Left ventricle myocardium inferior (tissue), 1 donor: ENCODE results near the gene HTD2. TPM values are rescaled to one million over a fixed set of nuclear protein-coding genes. Genes with fewer than 3 reads are reported as not detected.
"Not testable (repeated sequence)": the region's sequence is repeated elsewhere in the genome, so short reads cannot be mapped to it uniquely, and the experiment has no call there.

Experiments used
- DNase-seq: peaks from one replicate; pipeline ENCODE4 v3.0.0-alpha.2; 2020
- H3K27ac ChIP-seq: fragments of 200-600 bp; replicated peaks from 2 replicates; pipeline ENCODE4 v1.8.0; 2021
- H3K27me3 ChIP-seq: fragments of 200-600 bp; 2 replicates; pipeline ENCODE4 v1.8.0; 2021; ENCODE audit warnings: low read depth
- H3K36me3 ChIP-seq: fragments of 200-600 bp; 2 replicates; pipeline ENCODE4 v1.8.0; 2021
- H3K4me1 ChIP-seq: fragments of 200-600 bp; 2 replicates; pipeline ENCODE4 v1.8.0; 2021
- H3K4me3 ChIP-seq: fragments of 200-600 bp; 2 replicates; pipeline ENCODE4 v1.8.0; 2021; ENCODE audit warnings: mild to moderate bottlenecking, moderate library complexity
- H3K9me3 ChIP-seq: fragments of 200-600 bp; replicated peaks from 2 replicates; pipeline ENCODE4 v1.8.0; 2021
- CTCF ChIP-seq: fragments of 200-600 bp; IDR thresholded peaks from 2 replicates; pipeline ENCODE4 v1.8.0; 2021; ENCODE audit warnings: antibody characterized with exemption, mild to moderate bottlenecking, borderline replicate concordance
- intact Hi-C: fragments of 100-400 bp; cut with micrococcal nuclease; formaldehyde crosslinking; loops from one replicate; pipeline ENCODE4 v1.11.0; 2022
- total RNA-seq: library from RNA; stranded (reverse); fragmentation: NEBNext Ultra II Directional; extraction: Animal tissue kit (Norgen Biotek cat#: 25700); gene quantifications from one replicate; pipeline ENCODE4 v1.2.1, GENCODE V29; 2021
- donor health status: DM: no; HTN: yes; CAD: no; lungs with severe emphysema.

Gene HTD2
- total RNA-seq, 1 donor from 2014 or later, result 13.0 TPM

GRCh38 chr3:58272891-58273290 lies 33.4 kb upstream of the HTD2 start:
- Histone ChIP-seq H3K27ac (no peak overlapping the region), H3K36me3 (peaks cover 49% of the 10 kb centered on the region)

GRCh38 chr3:58273362-58273761 lies 33.0 kb upstream of the HTD2 start:
- intact Hi-C loops, H3K27ac ChIP-seq, H3K4me3 ChIP-seq, H3K27me3 ChIP-seq, DNase-seq, H3K4me1 ChIP-seq, H3K9me3 ChIP-seq: not testable (repeated sequence)
- peaks cover 49% of the 10 kb centered on the region for H3K36me3 ChIP-seq

More at GRCh38 chr3:58272891-58273290, 33.4 kb upstream of the HTD2 start:
- TF ChIP-seq CTCF, result no peak
- intact Hi-C loops, result no loop called here
- Histone ChIP-seq H3K9me3 (peaks cover 4% of the 10 kb centered on the region), H3K4me3 (no peak overlapping the region), H3K27me3 (no peaks in the 10 kb centered on the region), H3K4me1 (peaks cover 7% of the 10 kb centered on the region)
- no peak for DNase-seq

- peaks cover 47% of the 10 kb centered on the region for H3K36me3 ChIP-seq
- intact Hi-C loops, result no loop called here
- peaks cover 4% of the 10 kb centered on the region for H3K9me3 ChIP-seq
- DNase-seq, result no peak
- H3K27me3 ChIP-seq, result no peaks in the 10 kb centered on the region
- no peak overlapping the region for H3K4me3 ChIP-seq
- peaks cover 7% of the 10 kb centered on the region for H3K4me1 ChIP-seq
- TF ChIP-seq CTCF, result no peak
- H3K27ac ChIP-seq, result no peak overlapping the region
Observed at GRCh38 chr3:58274027-58274614, 32.2 kb upstream of the HTD2 start.

GRCh38 chr3:58281069-58281468 lies 25.3 kb upstream of the HTD2 start:
- no peak overlapping the region for H3K4me3 ChIP-seq
- intact Hi-C loops, result no loop called here
- peaks cover 4% of the 10 kb centered on the region for H3K4me1 ChIP-seq
- TF ChIP-seq CTCF, result no peak
- no peak overlapping the region for H3K27ac ChIP-seq
- peaks cover 4% of the 10 kb centered on the region for H3K9me3 ChIP-seq
- no peak for DNase-seq
- H3K27me3 ChIP-seq, result no peaks in the 10 kb centered on the region
- peaks cover 49% of the 10 kb centered on the region for H3K36me3 ChIP-seq

- no peaks in the 10 kb centered on the region for H3K9me3 ChIP-seq
- peak overlapping the region; percentile 59 for H3K27ac ChIP-seq
- peaks cover 55% of the 10 kb centered on the region for H3K36me3 ChIP-seq
- H3K27me3 ChIP-seq, result no peaks in the 10 kb centered on the region
- intact Hi-C loops, result no loop called here
- H3K4me3 ChIP-seq, result no peak overlapping the region
- peaks cover 22% of the 10 kb centered on the region for H3K4me1 ChIP-seq
- TF ChIP-seq CTCF, result no peak
- DNase-seq, result no peak
Observed at GRCh38 chr3:58285334-58285733, 21.0 kb upstream of the HTD2 start.

- no peak for TF ChIP-seq CTCF
- H3K36me3 ChIP-seq, result peaks cover 35% of the 10 kb centered on the region
- intact Hi-C loops, result no loop called here
- no peaks in the 10 kb centered on the region for H3K9me3 ChIP-seq
- DNase-seq, result no peak
- H3K27me3 ChIP-seq, result no peaks in the 10 kb centered on the region
- H3K4me3 ChIP-seq, result no peak overlapping the region
- peak overlapping the region; percentile 15 for H3K27ac ChIP-seq
- peaks cover 22% of the 10 kb centered on the region for H3K4me1 ChIP-seq
Observed at GRCh38 chr3:58287354-58287753, 19.0 kb upstream of the HTD2 start.
